Activated naive CD8-positive, alpha-beta T cell treated with anti-CD3 and anti-CD28 coated beads, Interleukin-2, amount 10 ng/mL, durations not matched to agents 7 days and 5 days (primary cell): ENCODE results near the gene DHRS7C. TPM values are rescaled to one million over a fixed set of nuclear protein-coding genes. Genes with fewer than 3 reads are reported as not detected.

Experiments
- ATAC-seq: fragments of 150-1000 bp; cut with Tn5 transposase; one replicate; pipeline ENCODE4 v1.10.0; 2021; ENCODE audit warnings: low read depth, moderate library complexity
- POLR2A ChIA-PET: fragments of 350-600 bp; sonication (Branson Sonifier 250); formaldehyde crosslinking; loops from one replicate; lab custom pipeline; 2021; ENCODE audit warnings: antibody characterized with exemption; lab: Charles Lee
- DNase-seq: peaks from one replicate; pipeline ENCODE4 v3.0.0; 2021
- H3K27ac Mint-ChIP-seq: one replicate; pipeline ENCODE4 v1.8.0; 2022; ENCODE audit warnings: mild to moderate bottlenecking, mixed read lengths
- H3K27me3 Mint-ChIP-seq: one replicate; pipeline ENCODE4 v1.8.0; 2022; ENCODE audit warnings: mild to moderate bottlenecking, moderate library complexity, mixed read lengths
- H3K36me3 Mint-ChIP-seq: one replicate; pipeline ENCODE4 v1.8.0; 2021; ENCODE audit warnings: mild to moderate bottlenecking, mixed read lengths
- H3K4me1 Mint-ChIP-seq: one replicate; pipeline ENCODE4 v1.8.0; 2021; ENCODE audit warnings: mixed read lengths
- H3K4me3 Mint-ChIP-seq: one replicate; pipeline ENCODE4 v1.8.0; 2022; ENCODE audit warnings: mild to moderate bottlenecking, moderate library complexity, mixed read lengths
- H3K9me3 Mint-ChIP-seq: one replicate; pipeline ENCODE4 v1.8.0; 2021; ENCODE audit warnings: mixed read lengths
- total RNA-seq, 2 experiments: library from RNA; stranded (reverse); gene quantifications; one replicate each; pipeline ENCODE4 v1.2.3, GENCODE V29; 2021

Gene DHRS7C
- not detected for total RNA-seq

GRCh38 chr17:9790889-9791876 lies at the start of gene DHRS7C:
DHRS7C (minus strand) TSS chr17:9791592; CDS start chr17:9791284, 308 bp downstream.
- H3K4me1 Mint-ChIP-seq = no peaks in the 10 kb centered on the region
- ATAC-seq (no peak), DNase-seq (no peak)
- H3K9me3 Mint-ChIP-seq = no peaks in the 10 kb centered on the region
- H3K4me3 Mint-ChIP-seq = no peak within 1 kb of the TSS
- no peaks in the 10 kb centered on the region for H3K36me3 Mint-ChIP-seq
- no peak within 1 kb of the TSS for H3K27ac Mint-ChIP-seq
- POLR2A ChIA-PET = no interaction called here
- H3K27me3 Mint-ChIP-seq = no peaks in the 10 kb centered on the region

GRCh38 chr17:9839433-9839832 lies 48.0 kb upstream of the DHRS7C start:
- DNase-seq = no peak
- no peak for ATAC-seq
- no peak overlapping the region for H3K27ac Mint-ChIP-seq
- no peaks in the 10 kb centered on the region for H3K4me1 Mint-ChIP-seq
- H3K4me3 Mint-ChIP-seq = no peak overlapping the region
- no peaks in the 10 kb centered on the region for H3K36me3 Mint-ChIP-seq
- no peaks in the 10 kb centered on the region for H3K9me3 Mint-ChIP-seq
- POLR2A ChIA-PET = no interaction called here
- H3K27me3 Mint-ChIP-seq = no peaks in the 10 kb centered on the region

GRCh38 chr17:9837551-9838471 lies 46.4 kb upstream of the DHRS7C start:
- Mint-ChIP-seq H3K27ac (no peak overlapping the region), H3K27me3 (no peaks in the 10 kb centered on the region), H3K36me3 (no peaks in the 10 kb centered on the region), H3K4me1 (no peaks in the 10 kb centered on the region), H3K9me3 (no peaks in the 10 kb centered on the region), H3K4me3 (no peak overlapping the region)
- ATAC-seq = no peak
- POLR2A ChIA-PET = no interaction called here
- no peak for DNase-seq

GRCh38 chr17:9833922-9834321 lies 42.5 kb upstream of the DHRS7C start:
- DNase-seq = no peak
- H3K4me3 Mint-ChIP-seq = no peak overlapping the region
- no peak for ATAC-seq
- no peaks in the 10 kb centered on the region for H3K9me3 Mint-ChIP-seq
- no peak overlapping the region for H3K27ac Mint-ChIP-seq
- no peaks in the 10 kb centered on the region for H3K4me1 Mint-ChIP-seq
- POLR2A ChIA-PET = no interaction called here
- H3K36me3 Mint-ChIP-seq = no peaks in the 10 kb centered on the region
- no peaks in the 10 kb centered on the region for H3K27me3 Mint-ChIP-seq

GRCh38 chr17:9830711-9831110 lies 39.3 kb upstream of the DHRS7C start:
- H3K4me3 Mint-ChIP-seq = no peak overlapping the region
- H3K9me3 Mint-ChIP-seq = no peaks in the 10 kb centered on the region
- H3K4me1 Mint-ChIP-seq = no peaks in the 10 kb centered on the region
- H3K27me3 Mint-ChIP-seq = no peaks in the 10 kb centered on the region
- H3K27ac Mint-ChIP-seq = no peak overlapping the region
- DNase-seq = no peak
- H3K36me3 Mint-ChIP-seq = no peaks in the 10 kb centered on the region
- POLR2A ChIA-PET = no interaction called here
- no peak for ATAC-seq

- no peak for ATAC-seq
- no peak for DNase-seq
- Mint-ChIP-seq H3K27ac (no peak overlapping the region), H3K4me3 (no peak overlapping the region), H3K4me1 (no peaks in the 10 kb centered on the region), H3K27me3 (no peaks in the 10 kb centered on the region), H3K9me3 (no peaks in the 10 kb centered on the region), H3K36me3 (no peaks in the 10 kb centered on the region)
- POLR2A ChIA-PET = no interaction called here
Measured at GRCh38 chr17:9829343-9829742, 38.0 kb upstream of the DHRS7C start.

- H3K4me3 Mint-ChIP-seq = no peak overlapping the region
- H3K9me3 Mint-ChIP-seq = no peaks in the 10 kb centered on the region
- no peak for DNase-seq
- ATAC-seq = no peak
- no peaks in the 10 kb centered on the region for H3K4me1 Mint-ChIP-seq
- POLR2A ChIA-PET = no interaction called here
- H3K27ac Mint-ChIP-seq = no peak overlapping the region
- no peaks in the 10 kb centered on the region for H3K27me3 Mint-ChIP-seq
- no peaks in the 10 kb centered on the region for H3K36me3 Mint-ChIP-seq
Measured at GRCh38 chr17:9828296-9829295, 37.2 kb upstream of the DHRS7C start.

- no peaks in the 10 kb centered on the region for H3K36me3 Mint-ChIP-seq
- DNase-seq = no peak
- no peaks in the 10 kb centered on the region for H3K9me3 Mint-ChIP-seq
- no peak within 1 kb of the TSS for H3K27ac Mint-ChIP-seq
- no peaks in the 10 kb centered on the region for H3K4me1 Mint-ChIP-seq
- no peak within 1 kb of the TSS for H3K4me3 Mint-ChIP-seq
- H3K27me3 Mint-ChIP-seq = no peaks in the 10 kb centered on the region
- POLR2A ChIA-PET = no interaction called here
- no peak for ATAC-seq
Measured at GRCh38 chr17:9825641-9826150, 34.3 kb upstream of the DHRS7C start, which contains the start of gene GLP2R. GLP2R (plus strand) TSS chr17:9825924; CDS start chr17:9826064, 140 bp downstream.

- Mint-ChIP-seq H3K27ac (no peak overlapping the region), H3K36me3 (no peaks in the 10 kb centered on the region), H3K4me1 (no peaks in the 10 kb centered on the region), H3K4me3 (no peak overlapping the region), H3K27me3 (no peaks in the 10 kb centered on the region), H3K9me3 (no peaks in the 10 kb centered on the region)
- ATAC-seq (no peak), DNase-seq (no peak)
- POLR2A ChIA-PET = no interaction called here
Measured at GRCh38 chr17:9824797-9825338, 33.5 kb upstream of the DHRS7C start.

GRCh38 chr17:9824094-9824493 lies 32.7 kb upstream of the DHRS7C start:
- Mint-ChIP-seq H3K4me1 (no peaks in the 10 kb centered on the region), H3K27ac (no peak overlapping the region), H3K27me3 (no peaks in the 10 kb centered on the region), H3K4me3 (no peak overlapping the region), H3K9me3 (no peaks in the 10 kb centered on the region), H3K36me3 (no peaks in the 10 kb centered on the region)
- POLR2A ChIA-PET = no interaction called here
- no peak for DNase-seq
- ATAC-seq = no peak

GRCh38 chr17:9821921-9822320 lies 30.5 kb upstream of the DHRS7C start, which contains the start of gene GSG1L2:
GSG1L2 (minus strand) TSS chr17:9822079; CDS start chr17:9822071, 8 bp downstream.
- POLR2A ChIA-PET = no interaction called here
- Mint-ChIP-seq H3K9me3 (no peaks in the 10 kb centered on the region), H3K27ac (no peak within 1 kb of the TSS), H3K4me3 (no peak within 1 kb of the TSS), H3K27me3 (no peaks in the 10 kb centered on the region), H3K36me3 (no peaks in the 10 kb centered on the region), H3K4me1 (no peaks in the 10 kb centered on the region)
- ATAC-seq (no peak), DNase-seq (no peak)

- DNase-seq = no peak
- Mint-ChIP-seq H3K4me1 (no peaks in the 10 kb centered on the region), H3K36me3 (no peaks in the 10 kb centered on the region), H3K9me3 (peaks cover 3% of the 10 kb centered on the region), H3K27ac (no peak overlapping the region), H3K27me3 (no peaks in the 10 kb centered on the region), H3K4me3 (no peak overlapping the region)
- POLR2A ChIA-PET = interaction anchor here (0.7 kb wide), 1 partner anchor 10 kb away, joined by 4 read pairs; no protein-coding TSS in a partner anchor
- no peak for ATAC-seq
Measured at GRCh38 chr17:9820448-9820847, 29.1 kb upstream of the DHRS7C start.
